H1 (cell line): ENCODE results near the gene SELPLG. TPM values are rescaled to one million over a fixed set of nuclear protein-coding genes. Genes with fewer than 3 reads are reported as not detected.

Experiments
- ATF2 ChIP-seq: IDR thresholded peaks from 2 replicates; pipeline ENCODE4 v1.6.1; 2012; ENCODE audit warnings: low read length, inconsistent platforms
- CBX5 ChIP-seq: fragments of 300-800, 300-1000 bp; sonication (generic); IDR thresholded peaks from 2 replicates; pipeline ENCODE4 v1.7.1; 2016; ENCODE audit warnings: antibody characterized with exemption, low read length, low read depth
- GABPA ChIP-seq: IDR thresholded peaks from 2 replicates; pipeline ENCODE4 v1.6.1; 2011; ENCODE audit warnings: mild to moderate bottlenecking, low read length, moderate library complexity, borderline replicate concordance; ENCODE audit not compliant: insufficient read depth
- SUZ12 ChIP-seq: fragments of 200-600 bp; sonication (generic); IDR thresholded peaks from 2 replicates; pipeline ENCODE4 v1.6.1; 2012; ENCODE audit warnings: mild to moderate bottlenecking, inconsistent platforms, low read length, moderate library complexity, mixed read lengths
- polyA plus RNA-seq, 7 experiments: library from polyadenylated mRNA; depleted of rRNA in 3 of 7; stranded (reverse) in 5 of 7; unstranded in 2 of 7; fragments of >200 nt in 5 of 7; fragments of 200-250 nt in 2 of 7; gene quantifications; 1 replicate in 5 of 7; 2 replicates in 1 of 7; 4 replicates in 1 of 7; pipeline versions ENCODE4 v1.2.1 to v1.2.3, GENCODE V29; 2011 to 2013; ENCODE audit warnings: missing spikeins in 2 of 7, mixed read lengths in 2 of 7
- total RNA-seq: library from RNA; stranded (reverse); fragmentation: NEBNext Ultra II Directional; extraction: Animal tissue kit (Norgen Biotek cat#: 25700); gene quantifications from 2 replicates; pipeline ENCODE4 v1.2.1, GENCODE V29; 2021

SELPLG gene
- total and polyA plus RNA-seq, 2 of the 8 experiments (the other 6 are each of a cell fraction or from before 2014, with no cell fraction given), result 0.18 TPM; not detected in 1

DNA sequence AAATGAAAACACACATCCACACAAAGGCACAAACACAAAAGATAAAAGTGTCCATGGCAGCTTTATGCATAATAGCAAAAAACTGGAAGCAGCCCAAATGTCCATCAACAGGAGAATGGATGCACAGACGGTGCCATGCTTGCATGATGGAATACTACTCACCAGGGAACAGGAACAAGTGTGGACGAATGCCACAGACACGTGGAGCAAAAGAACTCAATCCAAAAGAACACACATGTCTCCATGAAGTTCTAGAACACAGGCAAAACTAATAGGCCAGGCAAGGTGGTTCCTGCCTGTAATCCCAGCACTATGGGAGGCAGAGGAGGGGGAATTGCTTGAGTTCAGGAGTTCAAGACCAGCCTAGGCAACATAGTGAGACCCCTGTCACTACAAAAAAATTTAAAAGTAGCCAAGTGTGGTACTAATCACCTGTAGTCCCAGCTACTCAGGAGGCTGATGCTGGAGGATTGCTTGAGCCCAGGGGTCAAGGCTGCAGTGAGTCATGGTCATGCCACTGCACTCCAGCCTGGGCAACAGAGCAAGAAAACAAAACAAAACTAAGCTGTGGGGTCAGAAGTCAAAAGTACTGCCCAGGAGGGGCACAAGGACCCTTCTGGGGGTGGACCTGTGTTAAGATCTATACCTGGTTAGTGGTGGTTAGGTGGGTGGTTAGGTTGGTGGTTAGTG is 28.5 kb downstream of the SELPLG start (continued):
- TF ChIP-seq ATF2, result no peak
- no peak for TF ChIP-seq SUZ12
- no peak for TF ChIP-seq GABPA
- TF ChIP-seq CBX5, result no peak
- TF ChIP-seq, all 59 proteins: peak for 0
